Measurements from ENCODE around the gene FAM174C.

Gene FAM174C

GRCh38 chr19:1258163-1258492 lies 17.2 kb upstream of the FAM174C start:
- DNase-seq (ENCODE audit: low read depth): no peak
- no peak for TF ChIP-seq POLR2A (IDR thresholded peaks at IDR 0.05; ENCODE audit: extremely low read depth, insufficient read length)
- TF ChIP-seq CTCF (IDR thresholded peaks at IDR 0.05; ENCODE audit: low read depth, low read length): no peak
- TF ChIP-seq MYC (IDR thresholded peaks at IDR 0.05; ENCODE audit: low read depth, low read length): no peak
- TF ChIP-seq MAX (IDR thresholded peaks at IDR 0.05; ENCODE audit: low read depth, low read length): no peak
- no peak overlapping the region for H3K4me3 ChIP-seq (ENCODE audit: low read depth, low read length)

DNA sequence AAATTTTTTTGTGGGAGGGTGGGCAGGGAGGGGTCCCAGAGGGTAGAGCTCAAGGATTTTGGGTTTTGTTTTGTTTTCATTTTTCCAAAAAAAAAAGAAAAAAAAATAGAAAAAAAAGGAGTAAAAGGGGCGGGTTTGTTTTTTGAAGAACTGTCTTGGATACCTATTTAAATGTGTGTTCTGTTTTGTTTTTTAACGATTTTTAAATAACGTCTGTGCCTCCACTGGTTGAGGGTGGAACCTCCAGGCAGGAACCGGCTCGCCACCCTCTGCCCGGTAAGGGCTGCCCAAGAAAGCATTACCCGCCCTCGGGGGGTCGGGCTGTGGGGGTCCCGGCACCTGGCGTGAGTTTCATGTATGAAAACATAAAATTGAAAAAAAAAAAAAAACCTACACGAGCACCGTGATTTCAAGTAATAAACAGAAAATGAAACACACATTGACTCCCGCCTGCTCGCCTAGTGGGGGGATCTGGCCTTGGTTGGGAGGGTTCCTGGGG lies 16.6 kb upstream of the FAM174C start:
- DNase-seq (ENCODE audit: low read depth): no peak
- H3K4me3 ChIP-seq (ENCODE audit: low read depth, low read length): no peak overlapping the region

DNA sequence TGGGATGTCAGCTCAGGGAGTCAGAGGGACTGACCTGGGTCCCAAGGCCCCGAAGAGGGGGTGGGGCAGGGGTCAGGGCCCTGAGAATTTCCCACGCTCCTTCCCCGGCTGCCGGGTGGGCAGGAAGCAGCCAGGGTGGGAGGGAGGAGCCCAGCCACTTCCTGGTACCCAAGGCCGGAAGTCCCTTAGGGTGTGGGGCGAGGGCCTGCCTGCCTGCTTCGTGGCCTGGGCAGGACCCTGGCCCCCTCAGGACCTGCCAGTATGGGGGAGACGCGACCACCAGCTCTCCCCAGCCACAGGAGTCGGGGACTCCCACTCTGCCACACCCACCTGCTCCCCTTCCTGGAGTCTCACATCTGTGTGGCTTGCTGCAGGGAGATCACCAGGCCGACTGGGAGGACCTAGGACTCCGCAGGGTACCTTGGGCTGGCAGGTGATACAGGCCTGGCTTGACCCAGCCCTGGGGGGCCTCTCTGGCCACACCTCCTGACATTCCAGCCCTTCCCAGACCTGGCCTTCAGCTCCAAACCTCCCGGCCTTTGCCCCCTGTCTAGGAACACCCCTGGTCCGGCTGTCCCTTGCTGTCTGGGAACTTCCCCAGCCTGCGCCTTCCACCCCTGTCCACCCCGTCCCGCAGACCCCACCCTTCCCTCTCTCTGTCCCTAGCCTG lies 16.0 kb upstream of the FAM174C start:
- DNase-seq (ENCODE audit: low read depth): peak; percentile 61
- H3K4me3 ChIP-seq (ENCODE audit: low read depth, low read length): no peak overlapping the region
- TF ChIP-seq MYC (IDR thresholded peaks at IDR 0.05; ENCODE audit: low read depth, low read length) (no peak), MAX (IDR thresholded peaks at IDR 0.05; ENCODE audit: low read depth, low read length) (no peak), POLR2A (IDR thresholded peaks at IDR 0.05; ENCODE audit: extremely low read depth, insufficient read length) (no peak), CTCF (IDR thresholded peaks at IDR 0.05; ENCODE audit: low read depth, low read length) (no peak)

More for the DNA sequence above, 16.6 kb upstream of the FAM174C start:
- no peak for TF ChIP-seq MYC (IDR thresholded peaks at IDR 0.05; ENCODE audit: low read depth, low read length)
- TF ChIP-seq POLR2A (IDR thresholded peaks at IDR 0.05; ENCODE audit: extremely low read depth, insufficient read length): no peak
- no peak for TF ChIP-seq CTCF (IDR thresholded peaks at IDR 0.05; ENCODE audit: low read depth, low read length)
- no peak for TF ChIP-seq MAX (IDR thresholded peaks at IDR 0.05; ENCODE audit: low read depth, low read length)

DNA sequence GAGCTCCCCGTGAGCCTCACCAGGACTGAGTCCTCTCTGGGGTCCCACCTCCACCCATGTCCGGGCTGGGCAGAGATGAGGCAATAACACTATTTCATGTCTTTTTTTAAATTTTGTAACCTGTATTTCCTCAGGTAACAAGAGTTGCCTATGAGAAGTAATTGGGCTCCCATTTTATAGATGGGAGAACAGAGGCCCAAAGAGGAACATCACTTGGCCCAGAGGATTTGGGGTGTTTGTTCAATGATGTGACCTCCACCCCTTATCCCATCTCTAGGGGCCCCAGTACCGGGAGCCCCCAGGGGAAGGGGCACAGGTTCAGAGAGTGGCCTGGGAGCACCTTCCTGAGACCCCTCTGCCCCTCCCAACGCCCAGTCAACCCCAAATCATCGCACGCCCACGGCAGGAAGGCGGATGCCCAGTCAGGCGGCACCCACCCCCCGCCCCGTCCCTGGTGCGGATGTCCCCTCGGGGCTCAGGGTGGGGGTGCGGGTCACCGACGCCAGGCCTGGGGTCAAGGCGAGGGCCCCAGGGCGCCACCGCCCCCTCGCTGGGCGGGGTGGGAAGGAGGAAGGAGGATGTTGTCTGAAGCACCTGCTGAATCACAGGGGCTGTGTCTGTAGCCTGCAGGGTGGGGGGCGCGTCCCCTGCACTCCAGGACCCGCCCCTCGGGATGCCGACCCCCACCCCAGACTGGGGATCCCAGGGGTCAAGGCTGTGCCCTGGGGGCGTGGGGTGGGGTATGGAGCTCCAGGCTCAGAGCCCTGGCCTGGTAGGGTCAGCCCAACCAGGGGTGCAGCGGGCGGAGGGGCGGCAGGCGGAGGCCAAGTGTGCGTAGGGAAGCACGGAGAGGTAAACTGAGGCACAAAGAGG lies 15.2 kb upstream of the FAM174C start:
- DNase-seq (ENCODE audit: low read depth): no peak
- TF ChIP-seq MAX (IDR thresholded peaks at IDR 0.05; ENCODE audit: low read depth, low read length) (no peak), MYC (IDR thresholded peaks at IDR 0.05; ENCODE audit: low read depth, low read length) (no peak), CTCF (IDR thresholded peaks at IDR 0.05; ENCODE audit: low read depth, low read length) (no peak), POLR2A (IDR thresholded peaks at IDR 0.05; ENCODE audit: extremely low read depth, insufficient read length) (no peak)
- H3K4me3 ChIP-seq (ENCODE audit: low read depth, low read length): no peak overlapping the region

DNA sequence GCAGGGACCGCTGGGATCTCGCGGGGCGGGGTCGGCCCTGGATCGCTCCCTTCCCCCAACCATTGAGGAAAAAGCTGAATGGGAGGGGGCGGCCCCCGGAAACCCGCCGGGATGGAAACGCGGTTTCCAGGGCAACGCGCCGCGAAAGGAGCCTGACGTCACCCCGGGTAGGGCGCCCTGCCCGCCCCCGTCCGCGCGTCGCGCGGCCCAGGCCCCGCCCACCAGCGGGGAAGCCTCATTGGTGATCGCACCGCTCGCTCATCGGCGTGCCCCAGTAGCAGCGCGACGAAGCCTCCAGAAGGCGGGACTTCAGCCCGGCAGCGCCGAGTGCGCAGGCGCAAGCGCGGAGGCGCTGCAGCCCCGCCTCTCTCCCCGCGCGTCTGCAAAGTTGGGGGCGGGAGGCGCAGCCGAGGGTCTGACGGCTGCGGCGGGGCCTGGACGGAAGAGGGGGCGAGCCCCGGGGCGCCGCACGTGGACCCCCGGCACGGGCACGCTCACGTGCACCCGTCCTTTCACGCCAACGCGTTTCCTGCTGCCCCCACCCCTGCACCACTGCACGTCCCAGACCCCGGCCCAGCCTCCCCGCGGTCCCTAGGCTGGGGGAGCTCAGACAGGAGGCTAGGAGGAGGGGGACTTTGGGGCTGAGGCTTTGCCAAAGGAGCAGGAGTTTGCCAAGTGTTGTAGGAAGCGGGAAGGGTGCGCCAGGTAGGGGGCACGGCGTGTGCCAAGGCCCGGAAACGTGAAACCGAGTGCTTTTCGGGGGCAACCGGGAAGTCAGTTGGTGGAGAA lies 14.4 kb upstream of the FAM174C start:
- peak overlapping the region; percentile 53 for H3K4me3 ChIP-seq (ENCODE audit: low read depth, low read length)
- no peak for TF ChIP-seq POLR2A (IDR thresholded peaks at IDR 0.05; ENCODE audit: extremely low read depth, insufficient read length)
- no peak for TF ChIP-seq MAX (IDR thresholded peaks at IDR 0.05; ENCODE audit: low read depth, low read length)
- no peak for TF ChIP-seq CTCF (IDR thresholded peaks at IDR 0.05; ENCODE audit: low read depth, low read length)
- no peak for TF ChIP-seq MYC (IDR thresholded peaks at IDR 0.05; ENCODE audit: low read depth, low read length)
- DNase-seq (ENCODE audit: low read depth): peak; percentile 88

Measured in NB4 (cell line).